Measurements from ENCODE around the gene MTMR4.
"Not testable (repeated sequence)": the region's sequence is repeated elsewhere in the genome, so short reads cannot be mapped to it uniquely, and the experiment has no call there.

MTMR4 gene

DNA sequence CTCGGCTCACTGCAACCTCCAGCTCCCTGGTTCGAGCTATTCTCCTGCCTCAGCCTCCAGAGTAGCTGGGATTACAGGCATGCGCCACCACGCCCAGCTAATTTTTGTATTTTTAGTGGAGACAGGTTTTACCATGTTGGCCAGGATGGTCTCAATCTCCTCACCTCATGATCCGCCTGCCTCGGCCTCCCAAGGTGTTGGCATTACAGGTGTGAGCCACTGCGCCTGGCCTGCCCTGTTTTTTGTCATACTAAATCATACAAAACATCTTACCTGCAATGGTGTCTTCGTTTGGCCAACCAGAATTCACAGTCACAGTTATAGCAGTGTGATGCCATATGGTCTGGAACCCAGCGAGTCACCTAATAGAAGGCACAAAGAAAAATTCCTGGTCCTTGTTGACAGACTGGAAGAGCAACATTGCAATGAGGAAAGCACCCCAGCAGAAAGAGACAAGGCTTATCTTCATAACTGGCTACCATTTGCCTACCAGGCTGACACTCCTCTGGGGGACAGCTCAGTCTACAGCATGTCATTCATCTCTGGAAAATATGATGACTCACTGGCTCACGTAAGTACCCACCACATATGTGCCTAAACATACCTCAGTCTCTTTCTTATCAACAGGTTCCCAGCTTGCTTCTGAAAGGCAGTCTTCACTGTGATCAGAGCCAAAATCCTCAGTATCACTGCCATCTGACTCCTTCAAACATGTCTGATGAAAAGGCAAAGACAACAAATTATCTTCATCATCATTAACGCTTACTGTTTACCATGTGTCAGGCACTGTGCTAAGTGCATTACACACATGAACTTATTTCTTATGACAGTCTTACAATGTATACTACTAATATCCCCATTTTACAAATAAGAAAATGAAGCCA, 22.0 kb downstream of the MTMR4 start:
- no peak for DNase-seq (ENCODE audit: low spot score)

GRCh38 chr17:58491510-58492045, 22.9 kb downstream of the MTMR4 start:
- no peak for DNase-seq (ENCODE audit: low spot score)

GRCh38 chr17:58488428-58488890, 26.0 kb downstream of the MTMR4 start:
- no peak for DNase-seq (ENCODE audit: low spot score)

DNA sequence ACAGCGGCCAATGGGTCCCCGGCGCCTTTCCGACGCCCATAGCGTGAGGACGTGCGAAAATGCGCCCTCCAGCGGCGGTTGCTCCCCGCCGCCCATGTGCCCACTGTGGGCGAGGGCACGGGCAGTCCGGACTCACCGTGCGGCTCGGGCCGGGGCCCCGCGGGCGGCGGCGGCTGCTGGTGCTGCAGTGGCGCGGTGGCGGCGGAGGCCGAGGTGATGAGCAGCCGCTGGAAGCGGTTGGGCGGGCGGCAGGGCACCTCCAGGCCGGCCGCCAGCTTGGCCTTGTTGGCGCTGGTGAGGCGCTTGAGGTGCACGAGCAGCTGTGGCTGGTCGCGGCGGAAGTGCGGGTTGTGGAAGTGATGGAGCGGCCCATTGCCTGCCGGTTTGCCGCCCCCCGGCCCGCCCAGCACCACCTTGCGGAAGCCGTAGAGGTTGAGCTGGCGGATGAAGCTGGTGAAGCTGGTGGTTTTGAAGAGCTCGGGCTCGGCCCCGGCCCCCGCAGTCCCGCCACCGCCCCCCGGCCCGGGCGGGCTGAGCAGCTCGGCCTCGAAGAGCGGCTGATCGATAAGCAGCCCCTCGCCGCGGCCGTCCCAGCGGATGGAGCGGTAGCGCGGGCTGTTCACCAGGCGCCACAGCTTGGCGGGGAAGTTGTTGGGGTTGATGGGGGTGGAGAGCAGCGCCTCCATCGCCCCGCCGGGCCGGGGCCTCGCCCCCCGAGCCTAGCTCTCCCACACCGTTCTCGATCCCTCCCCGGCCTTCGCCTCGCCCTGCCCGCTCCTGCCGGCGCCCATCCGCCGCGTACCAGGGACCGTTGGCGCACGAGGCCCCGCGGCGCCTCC, 26.6 kb downstream of the MTMR4 start, which contains the start of gene HSF5:
Gene HSF5 (minus strand): TSS at position 820 of the 839 bp plus-strand sequence. CDS start 134 bp downstream, at position 686.
- no peak for DNase-seq (ENCODE audit: low spot score)

DNA sequence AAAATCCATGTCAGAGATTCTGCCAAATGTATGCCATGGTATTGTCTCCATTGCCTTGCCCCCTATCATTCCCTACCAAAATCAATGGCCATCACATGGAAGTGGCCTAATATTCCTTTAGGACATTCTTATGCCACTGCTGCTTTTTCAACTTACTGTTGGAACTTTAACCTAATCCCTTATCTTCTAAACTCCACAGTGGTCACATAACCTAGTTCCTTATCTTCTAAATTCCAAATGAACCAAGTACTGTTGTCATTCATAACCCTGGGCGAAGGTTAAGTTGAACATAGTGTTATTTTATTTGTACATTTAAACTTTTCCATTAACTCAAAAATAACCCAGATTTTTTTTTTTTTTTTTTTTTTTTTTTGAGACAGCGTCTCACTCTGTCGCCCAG, 29.8 kb downstream of the MTMR4 start:
- no peak for DNase-seq (ENCODE audit: low spot score)

- DNase-seq (ENCODE audit: low spot score), result not testable (repeated sequence)
Measured at GRCh38 chr17:58481798-58482197, 32.6 kb downstream of the MTMR4 start.

GRCh38 chr17:58480090-58480489, 34.3 kb downstream of the MTMR4 start:
- no peak for DNase-seq (ENCODE audit: low spot score)

DNA sequence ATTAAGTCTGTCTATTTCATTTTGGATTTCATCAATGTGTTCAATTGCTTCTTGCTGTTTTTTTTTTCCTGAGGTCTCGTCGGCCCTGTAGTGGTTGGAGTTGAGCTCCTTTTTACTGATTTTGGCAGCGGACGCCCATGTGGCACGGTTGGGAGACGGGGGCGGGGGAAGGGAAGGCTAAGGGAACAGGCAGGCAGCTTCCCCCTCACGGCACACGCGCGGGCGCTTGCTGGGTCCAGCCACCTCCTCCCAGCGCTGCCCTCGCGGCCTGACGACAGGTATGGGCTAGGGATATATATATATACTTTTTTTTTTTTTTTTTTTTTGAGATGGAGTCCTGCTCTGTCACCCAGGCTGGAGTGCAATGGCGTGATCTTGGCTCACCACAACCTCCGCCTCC, 37.6 kb downstream of the MTMR4 start:
- no peak for DNase-seq (ENCODE audit: low spot score)

GRCh38 chr17:58475985-58476384, 38.5 kb downstream of the MTMR4 start:
- DNase-seq (ENCODE audit: low spot score), result no peak

GRCh38 chr17:58470356-58470755, 44.1 kb downstream of the MTMR4 start:
- no peak for DNase-seq (ENCODE audit: low spot score)

DNA sequence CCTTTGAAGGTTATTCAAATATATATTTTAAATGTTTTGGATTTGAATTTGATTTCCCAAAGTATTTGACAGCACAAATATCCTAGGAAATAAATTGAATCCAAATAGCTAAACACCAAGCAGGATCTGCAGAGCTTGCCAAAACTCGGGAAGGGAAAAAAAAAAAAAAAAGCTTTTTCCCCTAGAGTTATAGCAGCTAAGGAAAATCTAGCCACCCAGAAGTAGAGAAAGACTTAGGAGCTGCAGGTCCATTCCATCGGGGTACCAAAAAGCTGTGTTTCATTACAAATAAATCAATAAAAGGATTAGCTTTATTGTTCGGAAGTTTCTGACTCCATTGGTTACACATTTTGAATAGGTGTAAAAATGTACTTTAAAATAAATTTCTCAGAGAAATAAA, 45.5 kb downstream of the MTMR4 start:
- no peak for DNase-seq (ENCODE audit: low spot score)

- DNase-seq (ENCODE audit: low spot score), result no peak
Measured at GRCh38 chr17:58455491-58455890, 58.9 kb downstream of the MTMR4 start.

DNA sequence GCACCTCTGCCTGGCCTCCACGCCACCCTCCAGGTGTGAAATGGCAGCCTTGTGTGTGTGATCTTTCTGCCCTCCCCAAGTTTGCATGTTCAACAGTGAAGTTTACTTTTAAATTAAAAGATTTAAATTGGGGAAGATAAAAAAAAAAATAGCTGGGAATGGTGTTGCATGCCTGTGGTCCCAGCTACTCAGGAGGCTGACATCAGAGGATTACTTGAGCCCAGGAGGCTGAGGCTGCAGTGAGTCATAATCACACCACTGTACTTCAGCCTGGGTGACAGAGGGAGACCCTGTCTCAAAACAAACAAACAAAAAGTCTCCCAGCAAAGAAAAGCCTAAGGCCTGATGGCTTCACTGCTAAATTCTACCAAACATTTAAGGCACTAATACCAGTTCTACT, 61.7 kb downstream of the MTMR4 start:
- no peak for DNase-seq (ENCODE audit: low spot score)

DNA sequence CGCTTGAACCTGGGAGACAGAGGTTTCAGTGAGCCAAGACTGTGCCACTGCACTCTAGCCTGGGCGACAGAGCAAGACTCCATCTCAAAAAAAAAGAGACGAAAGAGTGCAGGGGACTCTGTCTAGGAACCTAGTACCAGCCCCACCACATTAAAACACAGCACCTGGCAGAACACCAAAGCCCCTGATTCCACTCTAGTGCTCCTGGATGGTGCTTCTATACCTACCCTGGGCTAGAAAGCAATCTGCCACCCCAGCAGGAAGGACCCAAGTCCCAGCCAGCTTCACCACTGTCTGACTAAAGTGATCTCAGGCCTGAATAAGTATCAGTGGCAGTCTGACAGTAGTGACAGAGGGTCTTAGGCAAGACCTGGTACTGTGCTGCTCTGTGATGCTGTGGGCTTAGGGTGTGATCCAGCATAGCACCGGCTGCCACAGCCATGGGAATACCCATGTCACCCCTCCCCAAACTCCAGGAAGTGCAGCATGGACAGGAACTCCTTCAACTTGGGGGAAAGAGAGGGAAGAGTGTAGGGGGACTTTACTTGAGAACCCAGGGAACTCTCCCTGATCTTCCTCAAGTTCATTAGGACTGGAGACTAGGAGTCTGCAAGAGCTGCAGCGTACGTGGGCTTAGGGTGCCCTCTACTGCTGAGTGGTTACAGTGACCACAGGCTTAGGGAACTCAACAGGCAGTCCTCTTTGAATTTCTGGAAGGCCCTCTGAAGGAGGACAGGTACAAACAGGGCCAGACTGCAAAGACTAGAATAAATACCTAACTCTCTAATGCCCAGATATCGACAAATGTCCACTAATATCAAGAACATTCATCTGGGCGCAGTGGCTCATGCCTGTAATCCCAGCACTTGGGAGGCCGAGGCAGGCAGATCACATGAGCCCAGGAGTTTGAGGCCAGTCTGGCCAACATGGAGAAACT, 67.1 kb downstream of the MTMR4 start:
- DNase-seq (ENCODE audit: low spot score), result peak; percentile 77

- no peak for DNase-seq (ENCODE audit: low spot score)
Measured at GRCh38 chr17:58446086-58446485, 68.4 kb downstream of the MTMR4 start.

Measured in cerebellar cortex (tissue), 1 donor.